ENCODE results near the gene SLC7A14.

GRCh38 chr3:170432416-170432815 is 153.5 kb downstream of the SLC7A14 start:
- TF ChIP-seq, protein P1, sequence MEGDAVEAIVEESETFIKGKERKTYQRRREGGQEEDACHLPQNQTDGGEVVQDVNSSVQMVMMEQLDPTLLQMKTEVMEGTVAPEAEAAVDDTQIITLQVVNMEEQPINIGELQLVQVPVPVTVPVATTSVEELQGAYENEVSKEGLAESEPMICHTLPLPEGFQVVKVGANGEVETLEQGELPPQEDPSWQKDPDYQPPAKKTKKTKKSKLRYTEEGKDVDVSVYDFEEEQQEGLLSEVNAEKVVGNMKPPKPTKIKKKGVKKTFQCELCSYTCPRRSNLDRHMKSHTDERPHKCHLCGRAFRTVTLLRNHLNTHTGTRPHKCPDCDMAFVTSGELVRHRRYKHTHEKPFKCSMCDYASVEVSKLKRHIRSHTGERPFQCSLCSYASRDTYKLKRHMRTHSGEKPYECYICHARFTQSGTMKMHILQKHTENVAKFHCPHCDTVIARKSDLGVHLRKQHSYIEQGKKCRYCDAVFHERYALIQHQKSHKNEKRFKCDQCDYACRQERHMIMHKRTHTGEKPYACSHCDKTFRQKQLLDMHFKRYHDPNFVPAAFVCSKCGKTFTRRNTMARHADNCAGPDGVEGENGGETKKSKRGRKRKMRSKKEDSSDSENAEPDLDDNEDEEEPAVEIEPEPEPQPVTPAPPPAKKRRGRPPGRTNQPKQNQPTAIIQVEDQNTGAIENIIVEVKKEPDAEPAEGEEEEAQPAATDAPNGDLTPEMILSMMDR (IDR thresholded peaks at IDR 0.05), result no peak
- TF ChIP-seq POLR2A (IDR thresholded peaks at IDR 0.05), result no peak
- no peak for TF ChIP-seq EP300 (IDR thresholded peaks at IDR 0.05)

Measured in tibial nerve (tissue), 4 donors.